ENCODE data around the gene PDCD11.
A peak's percentile ranks its signal among the peaks of the same experiment; 100 is the strongest.
"Not testable (repeated sequence)": the region's sequence is repeated elsewhere in the genome, so short reads cannot be mapped to it uniquely, and the experiment has no call there.

The PDCD11 gene

GRCh38 chr10:103415581-103415980 is 19.2 kb downstream of the PDCD11 start:
- no peak for DNase-seq

GRCh38 chr10:103416436-103417147 is 20.2 kb downstream of the PDCD11 start:
- DNase-seq, result peak in 27 of 56 donors; percentile 0 to 75 (median 18)

- DNase-seq, result not testable (repeated sequence)
Observed at GRCh38 chr10:103417148-103417469, 20.7 kb downstream of the PDCD11 start.

- DNase-seq, result no peak
Observed at GRCh38 chr10:103417601-103418000, 21.2 kb downstream of the PDCD11 start.

GRCh38 chr10:103419101-103419500 is 22.7 kb downstream of the PDCD11 start:
- DNase-seq, result no peak

GRCh38 chr10:103423748-103424147 is 27.3 kb downstream of the PDCD11 start:
- no peak for DNase-seq

- no peak for DNase-seq
Observed at GRCh38 chr10:103427866-103428265, 31.4 kb downstream of the PDCD11 start.

- DNase-seq, result no peak
Observed at GRCh38 chr10:103428989-103429643, 32.7 kb downstream of the PDCD11 start.

- no peak for DNase-seq
Observed at GRCh38 chr10:103429647-103430046, 33.2 kb downstream of the PDCD11 start.

- no peak for DNase-seq
Observed at GRCh38 chr10:103431902-103432301, 35.5 kb downstream of the PDCD11 start.

- no peak for DNase-seq
Observed at GRCh38 chr10:103433858-103434257, 37.4 kb downstream of the PDCD11 start.

- no peak for DNase-seq
Observed at GRCh38 chr10:103439776-103440175, 43.4 kb downstream of the PDCD11 start.

- no peak for DNase-seq
Observed at GRCh38 chr10:103440416-103440815, 44.0 kb downstream of the PDCD11 start.

GRCh38 chr10:103441206-103441605 is 44.8 kb downstream of the PDCD11 start:
- DNase-seq, result no peak

GRCh38 chr10:103441611-103442010 is 45.2 kb downstream of the PDCD11 start:
- no peak for DNase-seq

GRCh38 chr10:103442031-103442461 is 45.6 kb downstream of the PDCD11 start:
- DNase-seq, result peak in 2 of 56 donors; percentile 9 to 12

GRCh38 chr10:103443475-103444185 is 47.2 kb downstream of the PDCD11 start:
- DNase-seq, result no peak

- DNase-seq, result no peak
Observed at GRCh38 chr10:103444478-103444877, 48.1 kb downstream of the PDCD11 start.

- no peak for DNase-seq
Observed at GRCh38 chr10:103445366-103445765, 48.9 kb downstream of the PDCD11 start.

GRCh38 chr10:103445767-103446567 is 49.5 kb downstream of the PDCD11 start:
- peak in 4 of 56 donors; percentile 8 to 32 (median 10) for DNase-seq

- DNase-seq, result no peak
Observed at GRCh38 chr10:103447187-103447586, 50.8 kb downstream of the PDCD11 start.

- DNase-seq, result no peak
Observed at GRCh38 chr10:103448746-103449145, 52.3 kb downstream of the PDCD11 start.
